ENCODE results near the gene GALNT18.
"Not testable (repeated sequence)": the region's sequence is repeated elsewhere in the genome, so short reads cannot be mapped to it uniquely, and the experiment has no call there.

Gene GALNT18

GRCh38 chr11:11454671-11455223 is 167.1 kb downstream of the GALNT18 start:
- DNase-seq, result peak; percentile 39

DNA sequence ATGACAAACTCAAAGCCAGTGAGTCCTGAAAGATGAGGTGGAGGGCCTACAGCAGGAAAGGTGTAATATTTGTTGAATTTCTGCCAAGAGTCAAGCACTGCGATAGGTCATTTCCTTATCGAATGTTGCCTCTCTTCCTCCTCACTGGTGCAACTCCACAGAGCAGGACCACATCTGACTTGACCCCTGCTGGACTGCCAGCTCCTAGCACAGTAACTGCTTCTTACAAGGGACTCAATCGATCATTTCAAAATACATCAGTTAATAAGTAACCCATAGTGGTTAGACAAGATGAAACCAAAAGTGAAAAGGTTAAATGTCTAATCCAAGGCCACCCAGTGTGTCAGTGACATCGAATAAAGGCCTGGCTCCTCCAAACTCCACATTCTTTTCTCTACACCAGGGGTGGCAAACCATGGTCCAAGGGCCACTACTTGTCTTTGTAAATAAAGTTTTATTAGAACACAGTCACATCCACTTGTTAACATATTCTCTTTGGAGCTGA is 170.3 kb downstream of the GALNT18 start:
- no peak for DNase-seq

- no peak for DNase-seq
These were observed 171.0 kb downstream of the GALNT18 start for GRCh38 chr11:11450744-11451362.

GRCh38 chr11:11449327-11449726 is 172.5 kb downstream of the GALNT18 start:
- DNase-seq, result no peak

- DNase-seq, result no peak
These were observed 173.2 kb downstream of the GALNT18 start for GRCh38 chr11:11448626-11449025.

GRCh38 chr11:11447601-11448000 is 174.2 kb downstream of the GALNT18 start:
- DNase-seq, result not testable (repeated sequence)

GRCh38 chr11:11446967-11447366 is 174.8 kb downstream of the GALNT18 start:
- no peak for DNase-seq

DNA sequence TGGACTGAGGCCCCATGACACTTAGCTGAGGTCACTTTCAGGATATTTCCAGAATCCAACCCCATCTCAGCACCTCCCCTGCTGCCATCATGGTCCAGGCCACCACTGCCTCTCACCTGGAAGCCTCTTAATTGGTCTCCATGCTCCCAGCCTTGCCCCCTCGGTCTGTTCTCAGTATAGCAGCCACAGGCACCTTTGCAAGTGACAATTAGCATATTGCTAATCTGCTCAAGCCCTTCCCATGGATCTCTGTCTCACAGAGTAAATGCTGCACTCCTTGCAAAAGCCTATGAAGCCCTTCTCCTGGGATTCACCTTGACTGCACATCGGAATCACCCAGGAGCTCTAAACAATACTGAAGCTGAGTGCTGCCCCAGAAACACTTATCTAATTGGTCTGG is 175.2 kb downstream of the GALNT18 start:
- DNase-seq, result no peak

- DNase-seq, result no peak
These were observed 176.2 kb downstream of the GALNT18 start for GRCh38 chr11:11445441-11446185.

GRCh38 chr11:11444804-11445131 is 177.0 kb downstream of the GALNT18 start:
- DNase-seq, result no peak

DNA sequence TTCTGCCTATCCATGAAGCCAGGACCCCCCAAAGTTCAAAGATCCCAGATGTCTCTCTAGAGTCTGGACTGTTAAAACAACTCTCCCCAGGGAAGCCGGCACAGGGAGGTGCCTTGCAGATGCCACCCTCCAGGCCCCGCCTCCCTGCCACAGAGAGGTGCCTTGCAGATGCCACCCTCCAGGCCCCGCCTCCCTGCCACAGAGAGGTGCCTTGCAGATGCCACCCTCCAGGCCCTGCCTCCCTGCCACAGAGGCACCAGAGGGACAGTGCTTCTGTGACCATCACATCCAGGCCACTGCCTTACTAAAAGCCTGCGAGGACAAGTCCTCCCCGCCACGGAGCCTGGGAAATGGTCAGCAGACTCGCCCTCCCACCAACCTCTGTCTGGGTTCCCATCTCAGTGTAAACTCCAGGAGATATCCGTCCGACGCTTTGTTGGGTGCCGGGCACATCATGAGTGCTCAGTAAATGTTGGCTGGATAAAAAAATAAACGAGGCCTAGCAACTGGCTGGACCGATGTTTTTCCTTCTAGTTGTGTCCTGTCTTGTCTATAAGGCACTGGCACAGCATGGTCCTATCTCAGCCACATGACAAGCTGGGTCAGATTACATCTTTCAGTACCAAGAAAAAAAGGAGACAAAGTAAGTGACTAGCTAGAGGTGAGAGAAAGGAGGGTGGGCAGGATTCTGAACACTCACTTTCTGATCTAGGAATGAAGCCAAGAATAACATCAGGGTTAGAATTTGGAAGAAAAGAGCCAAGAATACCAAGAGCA is 177.6 kb downstream of the GALNT18 start:
- peak; percentile 49 for DNase-seq

DNA sequence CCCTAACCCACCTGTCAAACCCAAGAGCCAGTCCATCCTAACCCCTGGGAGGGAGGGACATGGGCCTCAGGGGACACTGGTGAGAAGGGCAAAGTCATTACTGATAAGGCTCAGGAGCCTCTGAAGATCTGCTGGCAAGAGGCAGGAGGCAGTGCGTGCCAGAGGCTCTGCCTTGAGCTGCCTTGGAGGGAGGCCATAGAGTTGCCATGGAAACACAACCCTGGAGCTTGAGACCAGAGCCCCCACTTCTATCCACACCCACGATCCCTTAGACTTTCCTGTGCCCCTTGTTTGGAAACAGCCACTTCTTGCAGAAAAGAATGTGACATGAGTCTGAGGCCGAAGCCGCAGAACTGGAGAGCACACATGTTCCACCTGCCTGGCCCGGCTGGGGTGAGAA is 179.0 kb downstream of the GALNT18 start:
- DNase-seq, result no peak

DNA sequence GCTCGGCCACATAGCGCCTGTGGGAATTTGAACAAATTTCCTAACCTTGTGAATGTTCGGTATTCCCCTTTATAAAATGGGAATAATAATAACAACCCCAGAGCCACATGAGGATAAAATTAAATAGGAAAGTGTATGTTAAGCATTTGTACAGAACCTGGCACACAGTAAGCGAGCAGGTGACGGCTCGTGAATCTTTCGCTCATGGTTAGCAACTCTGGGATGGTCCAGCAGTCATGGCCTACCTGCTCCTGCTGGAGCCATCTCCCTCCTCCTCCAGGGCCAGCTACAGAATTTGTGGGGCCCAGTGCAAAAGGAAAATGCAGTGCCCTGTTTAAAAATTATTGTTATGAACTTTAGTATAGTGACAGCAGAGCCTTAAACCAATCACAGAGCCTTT is 180.3 kb downstream of the GALNT18 start:
- DNase-seq, result no peak

DNA sequence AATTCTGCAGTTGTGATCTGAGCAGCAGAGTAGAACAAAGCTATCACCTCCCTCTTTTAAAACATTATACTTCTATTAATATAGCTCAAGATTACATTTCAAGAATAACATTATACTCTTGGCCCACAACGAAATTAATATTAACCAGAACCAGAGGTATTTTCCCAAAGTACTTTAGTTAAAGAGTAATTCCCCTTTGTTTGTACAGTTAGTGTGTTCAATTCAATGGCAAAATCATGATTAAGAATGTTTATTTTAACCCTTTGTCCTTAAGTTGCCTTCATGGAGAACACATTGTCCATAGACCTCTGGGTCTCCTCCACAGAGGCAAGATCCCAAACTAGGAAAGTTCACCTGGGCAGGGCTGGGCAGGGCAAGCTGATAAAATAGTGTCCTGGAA is 180.7 kb downstream of the GALNT18 start:
- no peak for DNase-seq

DNA sequence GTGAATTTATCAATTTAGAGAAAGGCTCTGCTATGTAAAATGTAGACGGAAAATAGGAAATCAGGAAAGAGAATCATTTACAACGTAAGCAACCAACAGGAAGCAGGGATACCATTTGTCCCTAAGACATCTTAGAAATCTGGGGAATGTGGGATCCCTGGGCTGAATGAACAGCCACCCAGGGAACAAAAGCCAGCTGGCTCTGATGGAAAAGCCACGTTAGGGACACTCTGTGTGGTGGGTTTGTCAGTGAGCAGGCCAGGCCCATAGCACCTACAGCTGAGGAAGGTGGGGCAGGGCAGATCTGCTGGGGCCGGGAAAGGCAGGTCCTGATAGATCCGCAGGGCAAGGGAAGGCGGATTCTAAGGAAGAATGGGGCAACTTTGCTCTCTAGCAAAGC is 181.7 kb downstream of the GALNT18 start:
- no peak for DNase-seq

- DNase-seq, result no peak
These were observed 182.2 kb downstream of the GALNT18 start for GRCh38 chr11:11439591-11439990.

GRCh38 chr11:11436715-11437313 is 185.0 kb downstream of the GALNT18 start:
- DNase-seq, result no peak

DNA sequence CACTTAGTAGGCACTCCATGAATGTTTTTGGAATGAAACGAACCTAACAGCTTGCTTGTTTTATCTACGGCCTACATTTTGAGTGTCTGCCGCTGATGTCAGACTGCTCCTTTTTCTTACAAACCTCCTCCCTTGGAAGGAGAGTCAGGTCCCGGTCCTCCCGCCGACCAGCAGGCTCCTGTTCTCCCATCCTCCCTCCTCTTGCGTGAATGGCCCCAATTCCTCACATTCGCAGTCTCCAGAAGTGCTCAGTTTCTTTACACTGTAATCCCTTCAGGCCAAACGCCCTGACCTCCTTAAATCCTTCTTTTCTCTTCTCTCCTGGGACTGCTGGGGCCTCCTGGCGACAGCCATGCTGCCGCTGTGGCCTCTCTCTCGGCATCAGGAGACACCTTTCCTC is 186.2 kb downstream of the GALNT18 start:
- DNase-seq, result no peak

GRCh38 chr11:11433960-11434359 is 187.8 kb downstream of the GALNT18 start:
- no peak for DNase-seq

- no peak for DNase-seq
These were observed 189.0 kb downstream of the GALNT18 start for GRCh38 chr11:11432621-11433319.

DNA sequence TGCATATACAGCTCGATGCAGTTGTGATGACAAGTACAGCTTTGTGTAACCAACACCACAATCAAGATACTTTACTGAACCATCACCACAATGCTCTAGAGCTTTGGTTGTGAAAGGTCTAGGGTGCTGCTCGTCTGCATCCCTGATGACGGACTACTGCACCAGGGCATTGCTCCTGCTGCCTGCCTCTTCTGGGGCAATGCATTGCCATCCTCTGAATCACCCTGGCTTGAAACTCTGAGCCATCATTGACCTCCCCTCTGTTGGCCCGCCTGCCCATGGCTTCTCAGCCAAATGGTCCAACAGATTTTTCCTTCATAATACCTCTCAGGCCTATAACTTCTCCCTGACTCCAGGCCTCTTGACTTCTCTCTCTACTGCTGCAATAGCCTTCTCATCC is 191.4 kb downstream of the GALNT18 start:
- DNase-seq, result no peak

- DNase-seq, result no peak
These were observed 193.1 kb downstream of the GALNT18 start for GRCh38 chr11:11428714-11429113.
